ENCODE results near the gene ACTR3C.
A peak's percentile ranks its signal among the peaks of the same experiment; 100 is the strongest.
"Not testable (repeated sequence)": the region's sequence is repeated elsewhere in the genome, so short reads cannot be mapped to it uniquely, and the experiment has no call there.

The ACTR3C gene

DNA sequence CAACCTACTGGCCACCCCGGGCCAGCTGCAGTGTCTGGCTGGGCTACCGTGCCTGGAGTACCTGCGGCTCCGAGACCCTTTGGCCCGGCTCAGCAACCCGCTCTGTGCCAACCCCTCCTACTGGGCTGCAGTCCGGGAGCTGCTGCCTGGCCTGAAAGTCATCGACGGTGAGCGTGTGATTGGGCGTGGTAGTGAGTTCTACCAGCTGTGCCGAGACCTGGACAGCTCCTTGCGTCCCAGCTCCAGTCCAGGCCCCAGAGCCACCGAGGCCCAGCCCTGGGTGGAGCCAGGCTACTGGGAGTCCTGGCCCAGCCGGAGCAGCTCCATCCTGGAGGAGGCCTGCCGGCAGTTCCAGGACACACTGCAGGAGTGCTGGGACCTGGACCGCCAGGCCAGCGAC, 13.8 kb upstream of the ACTR3C start:
- DNase-seq (ENCODE audit: low read depth in 2 of 3, low spot score in 2 of 3) = no peak

- DNase-seq (ENCODE audit: low read depth in 2 of 3, low spot score in 2 of 3) = no peak
Observed at GRCh38 chr7:150336746-150337145, 13.4 kb upstream of the ACTR3C start.

DNA sequence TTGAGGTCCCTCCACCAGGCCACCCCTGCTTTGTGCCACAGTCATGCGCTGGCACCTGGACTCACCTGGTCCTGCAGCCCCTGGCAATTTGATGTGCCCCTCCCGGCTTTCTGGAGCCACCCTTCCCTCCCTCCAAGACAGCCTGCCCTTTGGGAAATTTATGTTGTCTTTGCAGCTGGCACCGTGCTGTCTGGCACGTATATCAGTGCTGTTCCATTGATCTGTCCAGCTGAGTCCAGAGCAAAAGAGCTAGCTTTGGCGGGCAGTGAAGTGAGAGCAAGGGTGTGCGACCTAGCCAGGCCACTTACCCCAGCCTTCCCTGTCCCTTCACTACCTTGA, 12.4 kb upstream of the ACTR3C start:
- DNase-seq (ENCODE audit: low read depth in 2 of 3, low spot score in 2 of 3) = no peak

GRCh38 chr7:150335108-150335773, 11.9 kb upstream of the ACTR3C start:
- DNase-seq (ENCODE audit: low read depth in 2 of 3, low spot score in 2 of 3) = no peak

DNA sequence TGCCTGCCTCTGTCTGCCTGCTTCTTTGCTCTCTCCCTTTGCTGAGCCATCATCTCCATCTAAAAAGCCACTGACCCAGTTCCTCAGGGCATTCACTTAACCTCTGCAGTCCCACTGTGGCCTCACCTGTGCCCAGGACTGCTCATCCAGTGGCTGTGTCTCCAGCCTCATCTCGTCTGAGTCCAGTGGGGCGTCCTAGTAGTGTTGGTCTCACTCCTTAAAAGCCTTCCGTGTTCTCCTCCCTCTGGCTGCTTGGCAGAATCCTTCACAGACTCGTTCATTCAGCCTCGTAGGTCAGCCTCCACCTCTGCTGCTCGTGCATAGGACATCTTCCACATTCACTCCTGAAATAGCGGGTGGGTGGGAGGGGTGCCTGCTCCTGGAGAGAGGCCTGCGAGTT, 10.8 kb upstream of the ACTR3C start:
- no peak for DNase-seq (ENCODE audit: low read depth in 2 of 3, low spot score in 2 of 3)

DNA sequence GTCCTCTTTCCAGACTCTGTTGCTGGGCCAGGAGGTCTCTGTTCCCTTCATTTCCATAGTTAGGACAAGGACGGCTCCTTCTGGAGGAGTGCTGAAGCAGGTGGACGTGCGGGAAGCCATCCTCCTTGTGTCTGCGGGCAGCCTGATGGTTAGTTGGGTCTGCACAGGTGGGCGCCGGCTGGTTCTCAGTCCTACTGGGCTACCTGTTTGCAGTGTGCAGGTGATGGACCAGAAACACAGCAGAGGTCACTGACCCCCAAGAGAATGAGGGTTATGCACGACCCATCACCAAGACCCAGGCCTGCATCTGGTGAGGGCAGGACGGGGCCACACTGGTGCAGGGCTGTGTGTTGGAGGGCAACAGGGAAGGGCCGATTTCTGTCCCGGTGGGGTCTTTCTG, 10.3 kb upstream of the ACTR3C start:
- DNase-seq (ENCODE audit: low read depth in 2 of 3, low spot score in 2 of 3) = no peak

DNA sequence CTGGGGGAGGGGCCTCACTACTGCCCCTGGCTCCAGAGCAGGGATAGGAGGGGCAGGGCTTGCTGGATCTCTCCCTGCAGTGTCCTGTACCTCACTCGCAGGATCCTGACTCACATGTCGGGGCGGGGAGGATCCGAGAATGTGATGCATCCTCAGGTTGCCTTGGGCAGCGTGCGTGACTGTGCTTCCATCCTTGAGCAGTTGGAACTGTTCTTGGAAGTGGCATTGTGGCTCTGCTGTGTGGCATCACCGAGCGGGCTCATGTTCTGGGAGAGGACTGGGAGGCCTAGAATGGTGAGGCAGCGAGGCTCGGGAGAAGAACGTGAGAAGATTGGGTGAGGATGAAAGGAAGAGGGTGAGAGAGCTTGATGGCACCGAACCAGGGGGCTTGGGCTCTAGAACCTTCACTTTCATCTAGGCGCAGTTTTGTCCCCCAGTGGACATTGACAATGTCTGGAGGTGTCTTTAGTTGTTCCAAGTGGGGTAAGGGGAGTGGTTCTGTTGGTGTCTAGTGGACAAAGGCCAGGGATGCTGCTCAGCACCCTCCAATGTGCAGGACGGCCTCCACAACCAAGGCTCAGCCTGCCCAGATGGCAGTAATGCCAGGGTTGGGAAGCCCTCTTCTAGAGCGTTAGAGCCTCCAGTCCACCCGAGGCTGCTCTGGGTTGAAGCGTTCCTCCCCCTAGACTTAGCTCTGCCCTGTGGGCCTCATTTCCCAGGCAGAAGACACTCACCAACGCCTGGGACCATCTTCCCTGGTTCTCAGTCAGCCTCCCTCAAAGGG, 9.7 kb upstream of the ACTR3C start:
- DNase-seq (ENCODE audit: low read depth in 2 of 3, low spot score in 2 of 3) = no peak

DNA sequence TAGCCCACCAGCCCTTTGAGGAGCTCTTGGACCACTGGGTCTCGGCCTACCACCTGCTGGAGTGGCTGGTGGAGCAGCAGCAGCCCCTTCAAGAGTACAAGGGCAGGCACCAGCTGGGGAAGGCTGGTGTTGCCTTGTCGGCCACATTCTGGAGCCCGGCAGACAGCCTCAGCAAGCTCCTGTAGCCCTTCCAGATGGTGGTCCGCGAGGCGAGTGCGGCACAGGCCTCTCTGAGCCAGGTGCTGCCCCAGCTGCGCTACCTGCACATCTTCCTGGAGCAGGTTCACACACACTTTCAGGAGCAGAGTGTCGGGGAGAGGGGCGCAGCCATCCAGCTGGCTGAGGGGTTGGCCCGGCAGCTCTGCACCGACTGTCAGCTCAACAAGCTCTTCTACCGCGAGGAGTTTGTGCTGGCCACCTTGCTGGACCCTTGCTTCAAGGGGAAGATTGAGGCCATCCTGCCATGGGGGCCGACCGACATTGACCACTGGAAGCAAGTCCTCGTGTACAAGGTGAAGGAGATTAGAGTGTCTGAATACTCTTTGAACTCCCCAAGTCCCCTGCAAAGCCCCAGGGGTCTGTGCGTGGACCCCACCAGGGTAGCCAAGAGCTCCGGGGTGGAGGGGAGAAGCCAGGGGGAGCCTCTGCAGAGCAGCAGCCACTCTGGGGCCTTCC, 7.0 kb upstream of the ACTR3C start:
- no peak for DNase-seq (ENCODE audit: low read depth in 2 of 3, low spot score in 2 of 3)

DNA sequence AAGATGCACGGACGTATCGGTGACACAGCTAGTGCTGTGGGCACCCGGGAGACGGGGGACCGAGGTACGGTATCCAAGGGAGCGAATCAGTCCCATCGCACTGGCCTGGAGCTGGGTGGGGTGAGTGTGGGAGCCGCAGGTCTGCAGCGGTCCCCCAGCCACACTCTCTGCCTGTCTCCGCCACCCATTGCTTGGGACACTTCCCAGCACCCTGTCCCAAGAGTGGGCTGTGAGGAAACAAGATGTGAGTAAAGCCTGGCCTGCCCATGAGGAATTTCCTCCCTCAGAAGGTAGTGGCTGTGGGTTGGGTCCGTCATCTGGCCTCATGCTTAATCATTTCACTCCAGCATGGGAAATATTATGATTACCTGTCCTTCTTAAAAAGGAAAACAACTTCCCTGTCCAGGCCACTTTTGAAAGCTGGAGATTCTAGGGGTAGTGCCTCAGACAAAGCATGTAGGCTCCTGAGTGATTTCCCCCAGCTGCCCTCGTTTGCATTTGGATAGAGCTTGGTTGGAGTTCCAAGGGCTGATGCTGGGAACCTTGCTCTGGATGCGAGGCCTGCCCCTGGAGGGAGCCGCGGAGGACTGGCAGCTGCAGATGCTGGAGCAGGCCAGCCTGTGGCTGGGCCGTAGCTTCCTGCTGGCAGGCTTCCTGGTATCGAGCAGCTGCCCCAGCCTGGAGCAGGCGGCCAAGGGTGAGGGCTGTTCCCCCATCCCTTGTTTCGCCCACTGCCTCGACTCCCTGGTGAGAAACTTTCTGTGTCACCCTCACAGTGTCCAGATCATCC, 6.2 kb upstream of the ACTR3C start:
- DNase-seq (ENCODE audit: low read depth in 2 of 3, low spot score in 2 of 3) = no peak

- no peak for DNase-seq (ENCODE audit: low read depth in 2 of 3, low spot score in 2 of 3)
Observed at GRCh38 chr7:150327308-150327707, 4.0 kb upstream of the ACTR3C start.

- DNase-seq (ENCODE audit: low read depth in 2 of 3, low spot score in 2 of 3) = no peak
Observed at GRCh38 chr7:150326657-150327268, 3.4 kb upstream of the ACTR3C start.

DNA sequence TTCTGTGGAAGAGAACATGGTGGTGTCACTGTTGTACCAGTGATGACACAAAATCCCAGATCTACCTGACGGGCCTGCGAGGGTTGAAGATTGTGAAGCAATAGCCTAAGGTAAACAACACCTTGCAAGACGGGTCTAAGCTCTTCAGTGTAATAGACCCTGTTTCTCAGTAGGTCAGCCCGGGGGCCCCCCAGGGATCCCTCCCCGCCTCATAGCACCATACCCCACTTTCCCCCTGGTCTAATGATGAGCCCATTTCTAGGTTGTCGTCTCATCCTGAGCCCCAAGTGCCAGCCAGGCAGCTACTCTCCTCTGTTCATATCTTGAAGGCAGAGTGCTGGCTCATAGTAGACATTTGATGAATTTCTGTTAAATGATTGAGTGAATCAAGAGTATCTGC, 2.6 kb upstream of the ACTR3C start:
- no peak for DNase-seq (ENCODE audit: low read depth in 2 of 3, low spot score in 2 of 3)

- no peak for DNase-seq (ENCODE audit: low read depth in 2 of 3, low spot score in 2 of 3)
Observed at GRCh38 chr7:150325110-150325611, 1.8 kb upstream of the ACTR3C start.

- DNase-seq (ENCODE audit: low read depth in 2 of 3, low spot score in 2 of 3) = no peak
Observed at GRCh38 chr7:150324373-150324961, 1.1 kb upstream of the ACTR3C start.

- no peak for DNase-seq (ENCODE audit: low read depth in 2 of 3, low spot score in 2 of 3)
Observed at GRCh38 chr7:150323682-150324372, 482 bp upstream of the ACTR3C start.

GRCh38 chr7:150322114-150322832, 1.1 kb downstream of the ACTR3C start:
- peak in 2 of 3 experiments; percentile 16 to 58 for DNase-seq (ENCODE audit: low read depth in 2 of 3, low spot score in 2 of 3)

- DNase-seq (ENCODE audit: low read depth in 2 of 3, low spot score in 2 of 3) = no peak
Observed at GRCh38 chr7:150321788-150322113, 1.6 kb downstream of the ACTR3C start.

GRCh38 chr7:150317748-150318444, 5.4 kb downstream of the ACTR3C start:
- no peak for DNase-seq (ENCODE audit: low read depth in 2 of 3, low spot score in 2 of 3)

GRCh38 chr7:150316987-150317386, 6.4 kb downstream of the ACTR3C start:
- DNase-seq (ENCODE audit: low read depth in 2 of 3, low spot score in 2 of 3) = not testable (repeated sequence)
